ENCODE data around the gene CSN2. TPM values are rescaled to one million over a fixed set of nuclear protein-coding genes. Genes with fewer than 3 reads are reported as not detected.

CSN2 gene
- total and polyA plus RNA-seq, 3 donors from 2014 or later = not detected

DNA sequence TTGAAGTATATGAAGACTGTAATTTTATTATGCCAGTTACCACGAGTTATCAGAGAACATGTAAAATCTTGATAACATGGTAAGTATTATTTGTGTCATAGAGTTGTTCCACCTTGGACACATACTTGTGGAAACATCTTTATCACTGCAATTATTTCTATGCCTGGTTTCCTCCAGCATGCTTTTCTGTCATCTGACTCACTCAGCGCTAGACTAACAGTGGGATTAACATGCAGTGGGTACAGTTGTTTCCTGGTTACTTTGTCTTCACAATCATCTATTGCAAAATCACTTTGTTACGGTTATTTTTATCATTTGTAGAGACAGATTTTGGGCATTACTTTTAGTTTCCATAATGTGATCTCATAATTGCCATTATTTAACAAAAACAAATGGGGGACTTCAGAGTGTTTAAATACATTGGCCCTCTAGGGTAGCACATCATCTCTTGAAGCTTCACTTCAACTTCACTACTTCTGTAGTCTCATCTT is 30.0 kb upstream of the CSN2 start, which contains the start of gene STATH:
Gene STATH (plus strand): TSS at position 441 of the 491 bp plus-strand sequence. CDS start 2,472 bp downstream, outside the sequence.
- no peak within 1 kb of the TSS for H3K4me3 ChIP-seq
- TF ChIP-seq CTCF (IDR thresholded peaks at IDR 0.05) = no peak
- TF ChIP-seq POLR2A (IDR thresholded peaks at IDR 0.05) = no peak
- no peaks in the 10 kb centered on the region for H3K9me3 ChIP-seq
- no peaks in the 10 kb centered on the region for H3K36me3 ChIP-seq (ENCODE audit: low read depth, missing control alignments)
- intact Hi-C loops (cut with DNase I; ENCODE audit: low total_unique reads) = no loop called here
- DNase-seq = no peak
- no peaks in the 10 kb centered on the region for H3K4me1 ChIP-seq
- no peaks in the 10 kb centered on the region for H3K27me3 ChIP-seq
- WGBS, 2 donors = 76 to 82% methylated on average over 3 of the region's 3 CpGs
- no peak within 1 kb of the TSS for H3K27ac ChIP-seq

DNA sequence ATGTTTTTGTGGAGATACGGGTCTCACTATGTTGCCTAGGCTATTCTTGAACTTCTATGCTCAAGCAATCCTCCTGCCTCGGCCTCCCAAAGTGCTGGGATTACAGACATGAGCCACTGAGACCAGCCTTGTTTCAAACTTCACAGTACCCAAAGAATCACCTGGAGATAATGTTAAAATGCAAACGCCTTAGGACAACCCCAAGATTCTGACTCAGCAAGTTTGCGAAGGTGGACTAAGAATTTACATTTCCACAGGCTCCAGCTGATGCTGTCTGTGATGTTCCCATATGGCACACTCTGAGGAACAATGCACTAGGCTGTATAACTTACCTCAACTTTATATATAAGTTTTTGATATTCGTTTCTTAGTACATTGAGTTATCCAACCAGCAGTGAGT is 29.3 kb upstream of the CSN2 start:
- Histone ChIP-seq H3K4me1 (no peaks in the 10 kb centered on the region), H3K27ac (no peak overlapping the region), H3K4me3 (no peak overlapping the region), H3K36me3 (ENCODE audit: low read depth, missing control alignments) (no peaks in the 10 kb centered on the region), H3K27me3 (no peaks in the 10 kb centered on the region), H3K9me3 (no peaks in the 10 kb centered on the region)
- WGBS, 2 donors = 85 to 88% methylated on average over 5 of the region's 5 CpGs
- DNase-seq = no peak
- intact Hi-C loops (cut with DNase I; ENCODE audit: low total_unique reads) = no loop called here
- TF ChIP-seq CTCF (IDR thresholded peaks at IDR 0.05) = no peak
- TF ChIP-seq POLR2A (IDR thresholded peaks at IDR 0.05) = no peak

DNA sequence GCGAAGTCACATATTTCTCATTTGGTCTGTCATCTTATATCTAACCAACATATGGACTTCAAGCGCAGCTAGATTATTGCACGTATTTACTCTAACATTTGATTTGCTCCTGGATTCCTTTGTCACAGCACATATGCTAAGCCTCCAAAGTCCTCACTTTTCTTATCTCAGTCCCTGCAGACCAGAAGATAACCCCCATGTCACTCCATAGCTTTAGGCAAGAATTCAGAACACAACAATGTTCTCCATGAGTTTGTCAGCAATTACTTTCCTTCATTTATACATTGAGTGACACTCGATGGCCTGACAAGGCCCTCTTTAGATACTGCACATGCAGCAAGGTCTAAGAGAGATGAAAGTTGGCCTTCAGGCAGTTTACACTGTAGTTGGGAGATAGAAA is 25.5 kb upstream of the CSN2 start:
- no peaks in the 10 kb centered on the region for H3K9me3 ChIP-seq
- H3K4me3 ChIP-seq = no peak overlapping the region
- TF ChIP-seq POLR2A (IDR thresholded peaks at IDR 0.05) (no peak), CTCF (IDR thresholded peaks at IDR 0.05) (no peak)
- H3K4me1 ChIP-seq = no peaks in the 10 kb centered on the region
- no peaks in the 10 kb centered on the region for H3K27me3 ChIP-seq
- intact Hi-C loops (cut with DNase I; ENCODE audit: low total_unique reads) = no loop called here
- no peaks in the 10 kb centered on the region for H3K36me3 ChIP-seq (ENCODE audit: low read depth, missing control alignments)
- no peak overlapping the region for H3K27ac ChIP-seq
- WGBS, 2 donors = 89 to 91% methylated on average over 4 of the region's 4 CpGs
- DNase-seq = no peak

GRCh38 chr4:69986663-69987062 is 21.1 kb upstream of the CSN2 start:
- no peak overlapping the region for H3K4me3 ChIP-seq
- TF ChIP-seq CTCF (IDR thresholded peaks at IDR 0.05) (no peak), POLR2A (IDR thresholded peaks at IDR 0.05) (no peak)
- no peaks in the 10 kb centered on the region for H3K9me3 ChIP-seq
- no peaks in the 10 kb centered on the region for H3K36me3 ChIP-seq (ENCODE audit: low read depth, missing control alignments)
- no peak for DNase-seq
- H3K27me3 ChIP-seq = no peaks in the 10 kb centered on the region
- intact Hi-C loops (cut with DNase I; ENCODE audit: low total_unique reads) = no loop called here
- WGBS, 2 donors = 84 to 86% methylated on average over 1 of the region's 1 CpG
- no peak overlapping the region for H3K27ac ChIP-seq
- no peaks in the 10 kb centered on the region for H3K4me1 ChIP-seq

- H3K4me1 ChIP-seq = no peaks in the 10 kb centered on the region
- no peak for TF ChIP-seq POLR2A (IDR thresholded peaks at IDR 0.05)
- no peak overlapping the region for H3K4me3 ChIP-seq
- H3K27ac ChIP-seq = no peak overlapping the region
- intact Hi-C loops (cut with DNase I; ENCODE audit: low total_unique reads) = no loop called here
- no peaks in the 10 kb centered on the region for H3K36me3 ChIP-seq (ENCODE audit: low read depth, missing control alignments)
- H3K9me3 ChIP-seq = no peaks in the 10 kb centered on the region
- DNase-seq = no peak
- 35 to 47% methylated on average over 2 of the region's 2 CpGs for WGBS, 2 donors
- H3K27me3 ChIP-seq = no peaks in the 10 kb centered on the region
Observed at GRCh38 chr4:69984030-69984443, 18.5 kb upstream of the CSN2 start.
